Bronchus fibroblast of lung (primary cell): ENCODE results near the gene SLC12A8. TPM values are rescaled to one million over a fixed set of nuclear protein-coding genes. Genes with fewer than 3 reads are reported as not detected.

Experiments
- total RNA-seq: library from RNA; depleted of rRNA; stranded (reverse); fragments of >200 nt; gene quantifications from 2 replicates; pipeline ENCODE4 v1.2.3, GENCODE V29; 2015

The SLC12A8 gene, protein sequence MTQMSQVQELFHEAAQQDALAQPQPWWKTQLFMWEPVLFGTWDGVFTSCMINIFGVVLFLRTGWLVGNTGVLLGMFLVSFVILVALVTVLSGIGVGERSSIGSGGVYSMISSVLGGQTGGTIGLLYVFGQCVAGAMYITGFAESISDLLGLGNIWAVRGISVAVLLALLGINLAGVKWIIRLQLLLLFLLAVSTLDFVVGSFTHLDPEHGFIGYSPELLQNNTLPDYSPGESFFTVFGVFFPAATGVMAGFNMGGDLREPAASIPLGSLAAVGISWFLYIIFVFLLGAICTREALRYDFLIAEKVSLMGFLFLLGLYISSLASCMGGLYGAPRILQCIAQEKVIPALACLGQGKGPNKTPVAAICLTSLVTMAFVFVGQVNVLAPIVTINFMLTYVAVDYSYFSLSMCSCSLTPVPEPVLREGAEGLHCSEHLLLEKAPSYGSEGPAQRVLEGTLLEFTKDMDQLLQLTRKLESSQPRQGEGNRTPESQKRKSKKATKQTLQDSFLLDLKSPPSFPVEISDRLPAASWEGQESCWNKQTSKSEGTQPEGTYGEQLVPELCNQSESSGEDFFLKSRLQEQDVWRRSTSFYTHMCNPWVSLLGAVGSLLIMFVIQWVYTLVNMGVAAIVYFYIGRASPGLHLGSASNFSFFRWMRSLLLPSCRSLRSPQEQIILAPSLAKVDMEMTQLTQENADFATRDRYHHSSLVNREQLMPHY
- total RNA-seq = 4.8 and 6.2 TPM in 2 replicates

DNA sequence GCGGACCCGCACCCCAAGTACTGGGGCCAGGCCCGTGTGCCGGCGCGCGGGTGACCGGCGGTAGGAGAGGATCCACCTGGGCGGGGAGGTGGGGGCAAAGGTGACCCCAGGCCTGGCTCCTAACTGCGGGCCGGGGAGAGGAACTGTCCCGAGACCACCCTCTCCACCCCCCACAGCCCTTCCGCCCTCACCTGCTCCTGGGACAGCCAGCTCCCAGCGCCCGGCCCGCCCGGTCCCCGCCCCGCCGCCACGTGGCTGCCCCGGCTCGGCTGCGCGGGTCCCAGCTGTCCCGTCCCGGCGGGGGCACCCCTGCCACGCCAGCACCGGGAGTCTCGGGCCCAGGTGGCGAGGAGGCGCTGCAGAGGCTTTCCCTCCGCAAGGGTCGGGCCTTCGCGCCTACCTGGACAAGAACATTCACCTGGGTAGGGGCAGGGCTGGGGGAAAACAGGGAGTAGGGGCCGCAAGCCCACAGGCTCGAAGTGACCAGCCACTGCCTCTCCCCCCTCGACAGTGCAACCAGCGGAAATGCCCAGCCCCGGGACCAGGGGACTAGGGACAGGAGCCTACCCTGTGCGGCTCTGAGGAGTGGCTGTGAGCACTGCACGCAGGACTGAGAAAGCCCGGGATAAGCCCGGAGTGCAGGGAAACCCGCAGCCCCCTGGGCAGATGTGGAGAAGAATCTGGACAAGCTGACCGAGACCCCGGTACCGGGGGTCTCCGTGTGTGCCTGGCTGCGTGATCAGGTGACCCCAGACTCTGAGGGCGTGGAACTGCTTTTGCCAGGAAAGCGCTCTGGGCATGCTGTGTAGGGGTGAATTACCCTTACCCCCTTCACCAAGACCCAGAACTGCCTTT is at the start of gene SLC12A8:
Gene SLC12A8 (minus strand): TSS at position 240 of the 855 bp plus-strand sequence. CDS start 1,399 bp downstream, outside the sequence.

DNA sequence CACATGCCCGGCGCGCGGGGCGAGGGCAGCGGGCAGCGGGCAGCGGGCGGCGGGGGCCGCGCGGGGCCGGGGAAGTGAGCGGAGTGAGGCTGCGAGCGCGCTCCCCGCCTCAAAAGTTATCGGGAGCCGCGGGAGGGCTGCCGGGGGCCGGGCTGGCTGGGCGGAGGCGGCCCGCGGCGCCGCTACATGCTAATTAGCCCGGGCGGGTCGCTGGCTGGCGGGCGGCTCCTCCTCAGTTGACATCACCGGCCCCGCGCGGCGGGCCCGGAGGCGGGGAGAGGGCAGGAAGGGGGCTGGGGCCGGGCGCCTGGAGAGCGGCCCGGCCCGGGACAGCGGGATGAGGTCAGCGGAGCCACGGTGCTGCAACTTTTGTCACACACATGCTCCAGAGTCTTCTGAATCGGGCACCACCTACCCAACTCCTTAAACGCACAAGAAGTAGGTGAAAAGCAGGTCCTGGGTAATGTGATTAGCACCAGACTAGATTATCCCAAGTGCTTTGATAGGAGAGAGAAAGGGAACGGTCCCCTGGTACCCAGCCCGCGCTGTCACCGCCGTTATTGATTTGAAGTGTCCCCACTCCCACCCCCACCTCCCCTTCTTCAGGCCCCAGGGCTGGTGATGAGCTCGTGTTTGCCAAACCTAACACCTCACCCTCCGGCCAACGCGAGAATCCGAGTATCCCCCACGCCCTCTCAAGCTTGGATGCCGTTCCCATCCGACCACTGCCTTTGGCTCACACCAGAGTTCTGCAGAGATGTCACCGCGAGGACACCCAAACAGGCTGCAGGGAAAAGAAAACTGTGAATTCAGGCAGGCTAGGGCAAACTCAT is 156.4 kb downstream of the SLC12A8 start, which contains the start of gene HEG1:
Gene HEG1 (minus strand): TSS at position 85 of the 833 bp plus-strand sequence. CDS start 107 bp downstream, outside the sequence.

Other genes starting within 250 kb of the SLC12A8 start
- 40.9 and 48.9 TPM in 2 replicates for gene HEG1, start 156.8 kb downstream of the SLC12A8 start, total RNA-seq
- 11.9 and 12.6 TPM in 2 replicates for gene ZNF148, start 162.6 kb upstream of the SLC12A8 start, total RNA-seq